Measurements from ENCODE around the gene GALNT10. TPM values are rescaled to one million over a fixed set of nuclear protein-coding genes. Genes with fewer than 3 reads are reported as not detected.

GALNT10 gene
- total RNA-seq, 1 donor: 17.7 TPM

DNA sequence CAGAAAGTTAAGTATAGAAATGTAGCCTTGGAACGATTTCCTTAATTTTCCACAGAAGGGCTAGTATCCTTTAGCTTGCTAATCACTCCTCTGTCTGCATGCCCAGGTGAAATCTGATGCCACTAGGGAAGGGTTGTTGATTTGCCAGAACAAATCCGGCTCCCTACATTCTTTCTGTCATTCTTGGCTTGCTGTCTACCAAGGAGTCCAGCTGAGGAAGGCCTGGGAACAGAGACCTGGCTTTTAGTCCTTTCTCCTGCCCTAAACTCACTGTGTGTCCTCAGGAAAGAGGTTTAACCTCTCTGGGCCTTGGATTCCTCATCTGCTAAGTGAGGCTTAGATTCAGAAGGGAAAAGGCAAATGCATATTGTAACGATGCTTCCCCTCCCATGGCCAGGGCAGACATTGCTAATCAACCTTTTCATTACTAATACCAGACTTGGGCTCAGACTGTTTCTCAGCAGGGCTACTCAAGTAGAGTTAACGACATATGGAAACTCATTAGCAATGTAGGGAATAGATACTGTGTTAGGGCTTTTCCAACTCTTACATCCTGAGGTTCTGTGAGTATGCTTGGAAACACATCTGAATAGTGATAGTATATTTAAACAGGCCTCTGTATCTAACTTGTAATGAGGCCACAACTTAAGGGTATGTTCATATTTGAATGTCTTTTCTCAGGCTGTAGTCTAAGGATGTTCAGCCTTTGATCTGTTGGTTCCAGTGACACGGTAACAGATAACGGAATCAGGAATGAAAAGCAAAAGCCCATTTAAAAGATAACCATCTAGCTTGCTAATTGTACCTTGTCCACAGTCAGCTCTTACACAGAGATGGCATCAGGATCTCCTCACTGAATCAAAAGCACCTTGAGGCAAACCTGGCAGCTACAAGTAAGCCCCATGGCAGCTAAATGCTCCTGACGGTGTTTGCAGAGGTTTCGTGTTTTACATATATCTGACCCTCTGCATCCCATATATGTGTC, 4.1 kb downstream of the GALNT10 start:
- Histone ChIP-seq H3K4me1 (ENCODE audit: insufficient read depth, low read length) (peaks cover 55% of the 10 kb centered on the region), H3K27me3 (ENCODE audit: insufficient read depth, low read length) (no peaks in the 10 kb centered on the region), H3K4me3 (ENCODE audit: low read length) (no peak overlapping the region), H3K9me3 (ENCODE audit: low read depth, low read length) (no peaks in the 10 kb centered on the region)

DNA sequence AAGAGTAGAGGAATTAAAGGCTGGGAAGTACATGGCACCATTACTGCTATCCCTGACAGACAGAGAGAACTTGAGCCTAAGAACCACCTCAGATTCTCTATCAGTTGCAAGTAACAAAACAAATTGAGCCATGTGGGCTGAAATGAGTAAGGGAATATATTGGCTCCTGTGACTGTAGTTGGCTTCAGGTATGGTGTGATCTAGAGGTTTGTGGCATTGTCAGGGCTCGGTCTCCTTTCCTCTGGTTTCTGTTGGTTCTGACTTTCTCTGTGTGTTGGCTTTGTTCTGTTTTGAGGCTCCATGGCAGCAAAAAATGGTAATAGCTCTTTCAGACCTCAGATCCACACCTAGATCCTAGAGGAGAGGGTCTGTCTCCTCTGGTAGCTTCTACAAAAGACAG, 5.7 kb downstream of the GALNT10 start:
- H3K4me3 ChIP-seq (ENCODE audit: low read length): no peak overlapping the region
- H3K27me3 ChIP-seq (ENCODE audit: insufficient read depth, low read length): no peaks in the 10 kb centered on the region
- H3K4me1 ChIP-seq (ENCODE audit: insufficient read depth, low read length): peaks cover 55% of the 10 kb centered on the region
- no peaks in the 10 kb centered on the region for H3K9me3 ChIP-seq (ENCODE audit: low read depth, low read length)

DNA sequence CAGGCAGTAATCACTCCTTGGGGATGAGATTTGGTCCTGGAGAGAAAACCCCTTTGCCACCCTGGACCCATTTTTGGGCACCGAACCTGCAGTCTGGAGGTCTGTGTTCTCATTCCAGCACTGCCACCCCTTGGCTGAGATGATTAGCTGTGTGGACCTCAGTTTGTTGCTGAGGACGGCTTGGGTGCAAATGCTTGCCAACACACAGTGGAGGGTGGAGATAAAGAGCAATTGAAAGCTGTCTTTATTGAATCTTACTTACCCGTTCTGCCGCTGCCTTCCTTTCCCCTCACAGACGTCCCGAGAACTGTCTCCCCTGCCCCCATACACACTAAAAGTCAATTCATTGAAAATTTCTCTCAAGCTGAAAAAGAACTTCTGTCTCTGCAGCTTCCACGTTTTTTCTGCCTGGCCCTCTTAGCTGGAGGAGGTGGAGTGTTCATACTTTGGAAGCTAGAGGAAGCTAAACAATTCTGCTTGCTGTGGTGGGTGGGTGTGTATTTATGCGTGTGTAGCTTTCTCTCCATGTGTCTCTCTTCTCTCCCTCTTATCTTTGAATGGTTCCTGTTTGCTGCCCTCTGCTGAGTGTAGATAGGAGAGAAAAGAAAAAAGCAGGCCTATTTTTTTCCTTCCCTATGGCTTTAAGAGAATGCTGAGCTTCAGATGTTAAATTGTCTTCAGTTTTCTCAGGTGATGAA, 6.6 kb downstream of the GALNT10 start:
- Histone ChIP-seq H3K9me3 (ENCODE audit: low read depth, low read length) (no peaks in the 10 kb centered on the region), H3K4me1 (ENCODE audit: insufficient read depth, low read length) (peaks cover 48% of the 10 kb centered on the region), H3K4me3 (ENCODE audit: low read length) (no peak overlapping the region), H3K27me3 (ENCODE audit: insufficient read depth, low read length) (no peaks in the 10 kb centered on the region)

DNA sequence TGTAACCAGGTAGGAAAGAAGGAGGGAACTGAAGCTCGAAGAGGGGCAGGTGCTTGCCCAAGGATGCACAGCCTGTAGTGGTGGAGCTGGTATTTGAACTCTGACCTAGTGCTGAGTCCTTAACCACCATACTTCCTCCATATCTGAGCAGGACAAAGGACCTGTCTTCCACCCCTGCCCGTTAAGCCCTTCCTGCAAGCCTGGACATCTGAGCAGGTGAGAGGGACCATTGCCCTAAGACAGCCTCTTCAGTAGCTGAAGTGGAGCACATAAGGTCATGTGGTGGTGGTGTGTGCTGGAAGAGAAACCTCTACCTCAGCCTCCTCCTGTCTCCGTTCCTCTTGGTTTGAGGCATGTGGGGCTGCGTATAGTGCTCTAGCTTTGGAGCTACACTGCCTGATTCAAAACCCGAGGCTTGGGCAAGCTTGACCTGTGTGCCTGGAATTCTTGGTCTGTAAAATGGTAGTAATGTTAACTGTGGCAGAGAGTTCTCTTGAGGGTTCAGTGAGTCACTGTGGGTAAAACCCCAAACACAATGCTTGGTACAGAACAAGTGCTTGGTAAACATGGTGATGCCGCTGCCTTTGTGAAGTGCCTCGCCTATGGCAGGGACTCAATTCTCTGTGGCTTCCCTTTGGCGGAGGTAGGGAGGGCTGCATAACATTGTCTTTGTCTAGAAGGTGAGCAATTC, 7.4 kb downstream of the GALNT10 start:
- Histone ChIP-seq H3K27me3 (ENCODE audit: insufficient read depth, low read length) (no peaks in the 10 kb centered on the region), H3K9me3 (ENCODE audit: low read depth, low read length) (no peaks in the 10 kb centered on the region), H3K4me1 (ENCODE audit: insufficient read depth, low read length) (peaks cover 48% of the 10 kb centered on the region), H3K4me3 (ENCODE audit: low read length) (no peak overlapping the region)

DNA sequence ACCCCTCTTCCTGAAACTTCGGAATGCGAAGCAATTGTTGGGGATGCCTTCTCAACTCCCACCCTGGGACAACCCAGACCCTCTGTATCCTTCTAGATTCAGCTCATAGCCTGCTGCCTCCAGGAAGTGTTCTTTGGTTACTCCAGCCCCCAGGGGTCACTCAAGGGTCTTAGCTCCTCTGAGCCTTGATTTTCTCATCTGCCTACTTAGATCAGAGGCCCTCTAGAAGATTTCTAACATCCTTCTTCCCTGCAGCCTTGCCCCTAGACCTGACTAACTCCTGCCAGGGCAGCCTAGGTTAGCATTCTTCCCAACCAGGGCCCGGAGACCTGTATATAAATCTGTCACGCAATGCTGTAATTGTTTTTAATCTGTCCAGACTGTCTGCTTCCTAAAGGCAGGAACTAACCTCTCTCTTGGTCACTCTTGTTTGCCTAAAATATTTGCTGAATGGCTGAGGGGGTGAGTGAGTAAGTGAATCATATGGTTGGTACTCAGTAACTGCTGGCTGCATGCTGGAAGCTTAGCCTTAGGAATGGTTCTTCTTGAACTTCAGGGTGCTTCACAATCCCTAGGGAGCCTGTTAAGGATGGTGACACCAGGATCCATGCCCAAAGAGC, 8.2 kb downstream of the GALNT10 start:
- H3K27me3 ChIP-seq (ENCODE audit: insufficient read depth, low read length): no peaks in the 10 kb centered on the region
- H3K4me1 ChIP-seq (ENCODE audit: insufficient read depth, low read length): peaks cover 48% of the 10 kb centered on the region
- H3K4me3 ChIP-seq (ENCODE audit: low read length): no peak overlapping the region
- H3K9me3 ChIP-seq (ENCODE audit: low read depth, low read length): no peaks in the 10 kb centered on the region

DNA sequence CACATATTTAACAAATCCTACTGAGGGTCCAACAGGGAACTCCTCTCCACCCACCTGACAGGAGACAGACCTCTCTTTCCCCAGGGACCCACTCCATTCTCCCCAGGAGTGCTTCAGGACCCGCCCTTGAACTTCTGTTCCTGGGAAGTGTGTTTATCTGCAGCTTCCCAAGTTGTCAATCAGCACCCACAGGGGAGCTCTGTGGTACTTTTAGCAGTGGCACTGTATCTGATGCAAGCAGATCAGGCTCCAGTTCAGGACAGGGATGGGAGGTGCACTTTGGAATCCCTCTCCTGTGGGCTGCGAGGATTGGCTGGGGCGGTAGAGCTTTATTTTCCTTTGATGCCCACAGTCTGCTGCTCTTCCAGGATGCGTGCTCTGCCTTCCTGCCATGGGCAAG, 8.7 kb downstream of the GALNT10 start:
- no peaks in the 10 kb centered on the region for H3K27me3 ChIP-seq (ENCODE audit: insufficient read depth, low read length)
- peaks cover 48% of the 10 kb centered on the region for H3K4me1 ChIP-seq (ENCODE audit: insufficient read depth, low read length)
- no peak overlapping the region for H3K4me3 ChIP-seq (ENCODE audit: low read length)
- H3K9me3 ChIP-seq (ENCODE audit: low read depth, low read length): no peaks in the 10 kb centered on the region

DNA sequence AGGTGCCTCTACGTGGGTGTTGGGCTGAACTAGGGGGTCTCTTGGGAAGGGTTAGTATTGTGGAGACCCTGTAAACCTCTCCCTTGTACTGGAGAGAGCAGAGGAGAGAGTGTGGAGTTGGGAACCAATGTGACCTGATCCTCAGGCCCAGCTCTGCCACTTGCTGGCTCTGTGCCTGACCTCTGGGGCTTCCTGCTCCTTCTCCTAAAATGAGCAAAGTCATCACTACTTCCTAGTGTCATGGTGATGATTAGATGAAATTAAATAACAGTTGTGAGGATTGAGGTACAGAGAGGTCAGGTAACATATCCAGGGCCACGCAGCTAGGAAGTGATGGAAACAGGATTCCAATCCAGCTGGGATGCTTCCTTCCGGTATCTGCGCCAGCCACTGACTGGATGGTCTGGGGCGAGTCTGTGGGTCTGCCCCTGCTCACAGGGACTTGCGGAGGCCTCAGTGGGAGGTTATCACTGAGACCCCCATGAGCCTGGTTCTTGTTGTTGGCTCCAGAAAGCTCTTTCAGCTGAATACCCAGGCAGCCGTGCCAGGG, 9.2 kb downstream of the GALNT10 start:
- Histone ChIP-seq H3K4me1 (ENCODE audit: insufficient read depth, low read length) (peaks cover 48% of the 10 kb centered on the region), H3K9me3 (ENCODE audit: low read depth, low read length) (no peaks in the 10 kb centered on the region), H3K4me3 (ENCODE audit: low read length) (no peak overlapping the region), H3K27me3 (ENCODE audit: insufficient read depth, low read length) (no peaks in the 10 kb centered on the region)

DNA sequence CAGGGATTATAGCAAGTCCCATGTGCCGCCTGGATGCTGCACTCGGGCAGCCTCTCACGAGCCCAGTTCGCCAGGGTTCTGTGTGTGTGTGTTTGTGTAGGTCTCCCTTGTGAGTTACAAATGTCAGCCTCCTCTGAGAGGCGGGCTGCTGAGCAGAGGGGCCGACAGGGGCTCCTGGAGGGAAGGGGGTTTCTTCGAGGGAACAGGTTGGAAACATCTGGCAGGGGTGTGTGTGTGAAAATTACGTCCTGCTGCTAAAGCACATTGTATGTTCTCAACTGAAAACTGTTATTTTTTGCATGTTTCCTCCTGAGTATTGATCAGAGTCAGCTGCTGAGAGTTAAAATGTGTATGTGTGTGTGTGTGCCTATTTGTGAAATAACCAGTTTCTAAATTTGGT, 9.7 kb downstream of the GALNT10 start:
- H3K4me3 ChIP-seq (ENCODE audit: low read length): no peak overlapping the region
- no peaks in the 10 kb centered on the region for H3K9me3 ChIP-seq (ENCODE audit: low read depth, low read length)
- peaks cover 48% of the 10 kb centered on the region for H3K4me1 ChIP-seq (ENCODE audit: insufficient read depth, low read length)
- no peaks in the 10 kb centered on the region for H3K27me3 ChIP-seq (ENCODE audit: insufficient read depth, low read length)

DNA sequence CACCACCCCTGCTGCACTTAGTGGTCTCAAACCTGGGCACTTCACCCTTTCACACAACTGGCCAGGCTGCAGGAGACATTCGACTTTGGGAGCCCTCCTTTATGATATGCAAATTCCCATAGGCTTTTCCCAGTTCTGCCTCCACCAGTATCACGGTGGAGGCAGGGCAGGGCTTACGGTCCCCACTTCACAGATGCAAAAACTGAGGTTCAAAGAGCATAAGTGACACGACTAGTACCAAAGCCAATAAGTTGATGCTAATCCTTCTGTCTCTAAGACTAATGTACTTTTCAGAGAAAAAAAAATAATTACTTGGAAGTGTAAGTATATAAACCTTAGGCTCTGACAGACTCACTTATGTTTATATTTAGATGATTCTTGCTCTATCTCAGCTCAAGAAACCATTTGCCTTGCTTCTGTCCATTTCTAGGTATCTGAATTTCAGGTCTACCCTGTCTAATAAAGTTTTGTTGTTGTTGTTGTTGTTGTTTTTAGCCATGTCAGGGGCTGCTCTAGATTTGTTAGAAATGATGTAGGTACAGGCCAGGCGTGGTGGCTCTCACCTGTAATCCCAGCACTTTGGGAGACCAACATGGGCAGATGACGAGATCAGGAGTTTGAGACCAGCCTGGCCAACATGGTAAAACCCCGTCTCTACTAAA, 10.7 kb downstream of the GALNT10 start:
- peaks cover 49% of the 10 kb centered on the region for H3K4me1 ChIP-seq (ENCODE audit: insufficient read depth, low read length)
- no peaks in the 10 kb centered on the region for H3K9me3 ChIP-seq (ENCODE audit: low read depth, low read length)
- no peaks in the 10 kb centered on the region for H3K27me3 ChIP-seq (ENCODE audit: insufficient read depth, low read length)
- H3K4me3 ChIP-seq (ENCODE audit: low read length): no peak overlapping the region

DNA sequence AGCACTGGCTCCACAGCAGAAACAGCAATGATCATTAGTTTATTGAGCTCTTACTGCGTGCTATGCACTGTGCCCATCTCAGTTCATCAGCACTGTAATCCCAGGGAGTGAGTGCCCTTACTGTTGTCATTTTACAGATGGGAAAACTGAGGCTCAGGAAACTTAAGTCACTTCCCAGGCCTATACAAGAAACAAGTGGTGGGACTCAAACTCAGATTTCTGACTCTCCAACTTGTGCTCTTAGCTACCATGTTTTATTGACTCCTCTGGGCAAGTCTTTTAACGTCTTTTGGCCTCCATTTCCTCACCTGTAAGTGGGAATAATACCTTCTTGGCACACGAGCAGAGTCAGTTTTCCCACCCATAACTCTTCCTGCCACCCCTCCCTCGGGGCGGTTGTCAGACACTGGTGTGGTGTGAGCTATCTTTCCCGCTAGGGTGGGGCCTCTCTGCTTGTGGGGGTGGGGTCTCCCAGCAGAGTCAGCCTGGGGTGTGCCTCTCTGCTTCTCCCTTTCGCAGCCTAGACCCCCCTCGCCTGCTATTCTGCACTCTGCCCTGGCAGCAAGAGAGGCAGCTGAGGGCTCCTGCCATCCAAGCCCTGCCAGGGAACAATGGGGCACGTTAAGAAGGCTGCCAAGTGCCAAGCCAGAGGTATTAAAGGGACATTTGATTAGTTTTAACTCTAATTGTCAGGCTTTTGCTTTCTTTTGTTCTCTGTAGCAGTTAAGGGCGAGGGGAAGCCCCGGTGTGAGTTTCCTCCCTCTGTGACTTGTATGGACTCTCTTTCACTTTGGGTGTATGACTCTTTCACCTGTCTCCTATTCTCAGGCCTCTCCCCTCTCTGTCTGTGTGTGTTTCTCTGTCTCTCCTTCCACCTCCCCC, 12.1 kb downstream of the GALNT10 start:
- no peak overlapping the region for H3K4me3 ChIP-seq (ENCODE audit: low read length)
- no peaks in the 10 kb centered on the region for H3K9me3 ChIP-seq (ENCODE audit: low read depth, low read length)
- H3K27me3 ChIP-seq (ENCODE audit: insufficient read depth, low read length): no peaks in the 10 kb centered on the region
- H3K4me1 ChIP-seq (ENCODE audit: insufficient read depth, low read length): peaks cover 41% of the 10 kb centered on the region

DNA sequence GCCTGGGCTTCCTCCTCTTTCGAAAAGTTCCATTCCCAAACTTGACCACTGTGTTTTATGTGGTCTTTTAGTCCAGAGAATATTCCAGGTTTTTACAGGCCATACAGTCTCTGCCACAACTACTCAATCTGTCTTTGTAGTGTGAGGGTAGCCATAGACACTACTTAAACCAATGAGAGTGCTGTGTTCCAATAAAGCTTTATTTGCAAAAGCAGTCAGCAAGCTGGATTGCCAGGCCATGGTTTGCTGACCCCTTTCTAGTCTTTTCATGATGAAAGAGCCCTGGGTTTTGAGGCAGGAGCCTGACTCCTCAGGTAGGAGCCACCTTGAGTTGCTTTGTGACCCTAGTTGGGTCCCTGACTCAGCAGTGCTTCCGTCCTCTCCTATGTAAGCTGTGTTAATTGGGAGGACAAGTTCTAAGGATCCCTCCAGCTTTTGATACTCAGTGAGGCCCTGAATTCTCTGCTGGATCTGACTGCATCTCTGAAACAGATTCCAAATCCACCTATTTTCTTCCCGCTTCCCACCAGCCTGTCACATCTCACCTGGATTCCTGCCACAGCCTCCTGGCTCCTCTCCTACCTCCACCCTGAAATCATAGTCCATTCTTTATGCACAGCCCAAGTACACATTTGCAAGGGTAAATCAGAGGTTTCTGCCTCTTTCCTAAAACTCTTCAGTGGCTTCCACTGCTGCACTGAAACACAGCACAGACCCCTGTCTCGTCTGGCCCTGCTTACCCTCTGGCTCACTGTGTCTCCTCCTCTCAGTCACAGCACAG, 13.5 kb downstream of the GALNT10 start:
- no peak overlapping the region for H3K4me3 ChIP-seq (ENCODE audit: low read length)
- no peaks in the 10 kb centered on the region for H3K9me3 ChIP-seq (ENCODE audit: low read depth, low read length)
- peaks cover 27% of the 10 kb centered on the region for H3K4me1 ChIP-seq (ENCODE audit: insufficient read depth, low read length)
- no peaks in the 10 kb centered on the region for H3K27me3 ChIP-seq (ENCODE audit: insufficient read depth, low read length)

DNA sequence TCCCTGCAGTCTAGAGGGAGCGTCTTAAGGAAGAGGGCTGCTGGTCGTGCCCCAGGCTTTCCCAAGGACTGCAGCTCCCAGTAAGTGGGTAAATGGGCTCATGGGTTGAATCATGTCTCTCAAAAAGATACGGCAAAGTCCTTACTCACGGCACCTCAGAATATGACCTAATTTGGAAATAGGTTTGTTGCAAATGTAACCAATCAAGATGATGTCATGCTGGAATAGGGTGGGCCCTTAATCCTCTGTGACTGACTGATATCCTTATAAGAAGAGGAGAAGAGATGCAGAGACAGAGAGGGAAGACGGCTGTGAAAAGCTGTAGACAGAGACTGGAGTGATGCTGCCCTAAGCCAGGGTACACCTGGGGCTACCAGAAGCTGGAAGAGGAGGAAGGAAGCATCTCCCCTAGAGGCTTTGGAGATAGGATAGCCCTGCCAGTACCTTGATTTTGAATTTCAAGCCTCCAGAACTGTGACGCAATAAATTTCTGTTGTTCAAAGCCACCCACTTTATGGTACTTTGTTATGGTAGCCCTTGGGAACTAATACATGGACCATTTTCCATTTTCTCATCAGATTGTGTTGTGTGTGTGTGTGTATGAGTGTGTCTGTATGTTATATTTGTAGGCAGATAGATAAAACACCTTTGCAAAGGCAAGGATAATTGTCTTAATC, 15.0 kb downstream of the GALNT10 start:
- no peak overlapping the region for H3K4me3 ChIP-seq (ENCODE audit: low read length)
- H3K4me1 ChIP-seq (ENCODE audit: insufficient read depth, low read length): peaks cover 14% of the 10 kb centered on the region
- no peaks in the 10 kb centered on the region for H3K27me3 ChIP-seq (ENCODE audit: insufficient read depth, low read length)
- H3K9me3 ChIP-seq (ENCODE audit: low read depth, low read length): no peaks in the 10 kb centered on the region

Data from mononuclear cell (primary cell).